Kidney (tissue), 14 donors: ENCODE results near the gene CBFB. TPM values are rescaled to one million over a fixed set of nuclear protein-coding genes. Genes with fewer than 3 reads are reported as not detected.

Experiments used
- DNase-seq, 5 donors: peaks; one replicate each; pipeline ENCODE4 v3.0.0-alpha.2; 2013 to 2020
- FAIRE-seq: peaks from 2 replicates; lab custom pipeline; 2012; peaks lifted over from hg19 to GRCh38; lab: Jason Lieb, UNC
- H3K27ac ChIP-seq, 2 donors: one replicate each; pipeline ENCODE4 v1.7.0; 2013; ENCODE audit warnings: low read depth in 2 of 2, low read length in 2 of 2, inconsistent platforms in 1 of 2
- H3K27me3 ChIP-seq: one replicate; pipeline ENCODE4 v1.7.1; 2013; ENCODE audit warnings: low read length, inconsistent platforms; ENCODE audit not compliant: control insufficient read depth, insufficient read depth
- H3K36me3 ChIP-seq, 3 donors: one replicate each; pipeline versions ENCODE4 v1.7.0 to v1.7.1; 2013; ENCODE audit warnings: low read length in 3 of 3, control low read depth in 1 of 3, inconsistent platforms in 1 of 3; ENCODE audit not compliant: insufficient read depth in 3 of 3, control insufficient read depth in 2 of 3
- H3K4me1 ChIP-seq, 3 donors: one replicate each; pipeline versions ENCODE4 v1.7.0 to v1.7.1; 2013; ENCODE audit warnings: low read length in 3 of 3, inconsistent platforms in 1 of 3, low read depth in 1 of 3; ENCODE audit not compliant: control insufficient read depth in 2 of 3, insufficient read depth in 2 of 3
- H3K4me3 ChIP-seq, 3 donors: one replicate each; pipeline versions ENCODE4 v1.7.0 to v1.8.1; 2013; ENCODE audit warnings: low read length in 3 of 3, control low read depth in 1 of 3, inconsistent platforms in 1 of 3
- H3K9ac ChIP-seq, 3 donors: one replicate each; pipeline versions ENCODE4 v1.7.0 to v1.7.1; 2013; ENCODE audit warnings: low read length in 3 of 3, control low read depth in 1 of 3, inconsistent platforms in 1 of 3
- H3K9me3 ChIP-seq, 3 donors: one replicate each; pipeline versions ENCODE4 v1.7.0 to v1.7.1; 2013; ENCODE audit warnings: low read length in 3 of 3, control low read depth in 1 of 3, inconsistent platforms in 1 of 3; ENCODE audit not compliant: control insufficient read depth in 2 of 3, insufficient read depth in 1 of 3
- CTCF ChIP-seq: IDR thresholded peaks from 3 replicates; pipeline ENCODE4 v1.5.1; 2012; ENCODE audit warnings: mild to moderate bottlenecking, moderate library complexity, borderline replicate concordance; ENCODE audit not compliant: insufficient read depth; ENCODE audit errors: extremely low read depth
- intact Hi-C: fragments of 100-400 bp; cut with DNase I; formaldehyde crosslinking; loops from one replicate; pipeline ENCODE4 v1.11.1; 2022
- polyA plus RNA-seq: library from polyadenylated mRNA; stranded (reverse); fragments of 350-450 nt; fragmentation: Illumina TruSeq; extraction: RNeasy Lipid Tissue Mini Kit (QIAGEN cat#74804); gene quantifications from one replicate; pipeline ENCODE4 v1.2.3, GENCODE V29; 2014; ENCODE audit warnings: low read depth, low replicate concordance; ENCODE audit not compliant: insufficient read depth
- total RNA-seq: library from RNA; stranded (reverse); fragmentation: NEBNext Ultra II Directional; extraction: Animal tissue kit (Norgen Biotek cat#: 25700); gene quantifications from one replicate; pipeline ENCODE4 v1.2.1, GENCODE V29; 2021
- donor health status: control.
- donor health status: control.
- donor health status: control.
- donor health status: control.
- donor health status: control.
- donor health status: DM: yes; HTN: yes; CAD: no.
- donor health status: Normal renal cell carcinoma (clear cell type).

The CBFB gene
- total and polyA plus RNA-seq, 2 donors from 2014 or later: 9.7 to 57.3 TPM

DNA sequence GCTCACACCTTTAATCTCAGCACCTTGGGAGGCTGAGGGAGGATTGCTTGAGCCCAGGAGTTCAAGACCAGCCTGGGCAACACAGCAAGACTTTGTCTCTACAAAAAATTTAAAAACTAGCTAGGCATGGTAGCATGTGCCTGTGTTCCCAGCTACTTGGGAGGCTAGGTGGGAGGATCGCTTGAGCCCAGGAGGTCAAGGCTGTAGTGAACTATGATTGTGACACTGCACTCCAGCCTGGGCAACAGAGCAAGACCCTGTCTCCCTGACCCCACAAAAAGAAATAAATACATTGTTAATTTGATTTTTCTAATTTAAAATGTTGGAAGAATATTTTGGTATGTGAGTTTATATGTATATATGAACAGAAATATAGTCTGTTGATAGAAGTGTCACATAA, 58.3 kb downstream of the CBFB start:
- intact Hi-C loops: no loop called here
- TF ChIP-seq CTCF: no peak
- Histone ChIP-seq H3K4me3 (no peak overlapping the region), H3K9me3 (no peaks in the 10 kb centered on the region), H3K36me3 (no peaks in the 10 kb centered on the region), H3K4me1 (no peaks in the 10 kb centered on the region), H3K9ac (no peak overlapping the region), H3K27me3 (no peaks in the 10 kb centered on the region), H3K27ac (no peak overlapping the region)
- FAIRE-seq: no peak
- no peak for DNase-seq

- Histone ChIP-seq H3K27me3 (no peaks in the 10 kb centered on the region), H3K4me3 (no peak overlapping the region), H3K4me1 (no peaks in the 10 kb centered on the region), H3K27ac (no peak overlapping the region), H3K9ac (no peak overlapping the region), H3K9me3 (no peaks in the 10 kb centered on the region), H3K36me3 (no peaks in the 10 kb centered on the region)
- DNase-seq (no peak), FAIRE-seq (no peak)
- no peak for TF ChIP-seq CTCF
- intact Hi-C loops: no loop called here
Measured at GRCh38 chr16:67087803-67088202, 58.9 kb downstream of the CBFB start.

GRCh38 chr16:67088551-67088950, 59.6 kb downstream of the CBFB start:
- DNase-seq (peak in 3 of 5 donors; percentile 29 to 52 (median 49)), FAIRE-seq (no peak)
- no peak overlapping the region for H3K27ac ChIP-seq
- intact Hi-C loops: no loop called here
- no peak overlapping the region for H3K9ac ChIP-seq
- H3K4me3 ChIP-seq: no peak overlapping the region
- no peaks in the 10 kb centered on the region for H3K27me3 ChIP-seq
- no peak for TF ChIP-seq CTCF
- no peaks in the 10 kb centered on the region for H3K9me3 ChIP-seq
- no peaks in the 10 kb centered on the region for H3K4me1 ChIP-seq
- H3K36me3 ChIP-seq: peaks cover 0 to under 1% (median 0%) of the 10 kb centered on the region in 3 donors

DNA sequence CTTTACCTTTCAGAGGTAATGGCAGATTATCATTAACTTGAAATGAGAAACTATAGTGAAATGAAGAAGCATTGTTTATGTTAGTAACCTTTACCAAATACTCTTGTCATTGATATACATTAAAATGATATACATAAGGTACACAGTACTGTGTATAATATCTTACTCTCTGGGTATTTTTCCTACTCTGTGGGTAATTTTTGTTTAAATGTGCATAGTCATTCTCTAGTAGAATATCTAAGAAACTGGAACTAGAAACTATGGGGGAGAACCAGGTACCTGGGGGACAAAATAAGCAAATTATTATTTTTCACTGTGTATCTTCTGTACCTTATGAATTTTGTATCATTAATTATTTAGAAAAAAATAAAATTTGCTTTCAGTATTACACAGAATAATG, 60.2 kb downstream of the CBFB start:
- Histone ChIP-seq H3K27ac (no peak overlapping the region), H3K4me1 (no peaks in the 10 kb centered on the region), H3K27me3 (no peaks in the 10 kb centered on the region), H3K36me3 (peaks cover 0 to 3% (median 0%) of the 10 kb centered on the region in 3 donors), H3K9ac (no peak overlapping the region), H3K9me3 (no peaks in the 10 kb centered on the region), H3K4me3 (no peak overlapping the region)
- TF ChIP-seq CTCF: no peak
- no peak for DNase-seq
- intact Hi-C loops: no loop called here
- FAIRE-seq: no peak
